Hepatic stellate cell (primary cell): Measurements from ENCODE around the gene KIF16B.

ENCODE experiments used
- DNase-seq: peaks from one replicate; pipeline ENCODE4 v3.0.0; 2011; ENCODE audit warnings: low spot score

The KIF16B gene

GRCh38 chr20:16433293-16433580, 140.0 kb downstream of the KIF16B start:
- no peak for DNase-seq

- no peak for DNase-seq
These were observed 140.6 kb downstream of the KIF16B start for GRCh38 chr20:16432466-16433292.

GRCh38 chr20:16428112-16428511, 145.1 kb downstream of the KIF16B start:
- no peak for DNase-seq

GRCh38 chr20:16427571-16427970, 145.7 kb downstream of the KIF16B start:
- no peak for DNase-seq

GRCh38 chr20:16424780-16425179, 148.5 kb downstream of the KIF16B start:
- no peak for DNase-seq

GRCh38 chr20:16423311-16424212, 149.7 kb downstream of the KIF16B start:
- no peak for DNase-seq

- no peak for DNase-seq
These were observed 154.0 kb downstream of the KIF16B start for GRCh38 chr20:16419138-16419715.

- no peak for DNase-seq
These were observed 154.6 kb downstream of the KIF16B start for GRCh38 chr20:16418616-16419015.

- DNase-seq, result no peak
These were observed 156.2 kb downstream of the KIF16B start for GRCh38 chr20:16417001-16417400.

GRCh38 chr20:16415071-16416053, 157.9 kb downstream of the KIF16B start:
- DNase-seq, result no peak

- no peak for DNase-seq
These were observed 160.3 kb downstream of the KIF16B start for GRCh38 chr20:16412906-16413305.

- no peak for DNase-seq
These were observed 161.9 kb downstream of the KIF16B start for GRCh38 chr20:16411361-16411760.

- no peak for DNase-seq
These were observed 162.6 kb downstream of the KIF16B start for GRCh38 chr20:16410626-16411025.

- DNase-seq, result no peak
These were observed 164.3 kb downstream of the KIF16B start for GRCh38 chr20:16408981-16409380.

GRCh38 chr20:16407251-16408067, 165.8 kb downstream of the KIF16B start:
- no peak for DNase-seq

GRCh38 chr20:16405254-16405653, 168.0 kb downstream of the KIF16B start:
- DNase-seq, result no peak

GRCh38 chr20:16404640-16405039, 168.6 kb downstream of the KIF16B start:
- DNase-seq, result no peak

GRCh38 chr20:16404171-16404570, 169.1 kb downstream of the KIF16B start:
- no peak for DNase-seq

GRCh38 chr20:16400234-16400633, 173.0 kb downstream of the KIF16B start:
- DNase-seq, result no peak

- no peak for DNase-seq
These were observed 173.4 kb downstream of the KIF16B start for GRCh38 chr20:16399801-16400200.

- no peak for DNase-seq
These were observed 176.2 kb downstream of the KIF16B start for GRCh38 chr20:16397086-16397485.
